ENCODE results near the gene PIAS4. TPM values are rescaled to one million over a fixed set of nuclear protein-coding genes. Genes with fewer than 3 reads are reported as not detected.
"Not testable (repeated sequence)": the region's sequence is repeated elsewhere in the genome, so short reads cannot be mapped to it uniquely, and the experiment has no call there.

PIAS4 gene
- total RNA-seq, 1 donor from 2014 or later: 22.2 TPM

DNA sequence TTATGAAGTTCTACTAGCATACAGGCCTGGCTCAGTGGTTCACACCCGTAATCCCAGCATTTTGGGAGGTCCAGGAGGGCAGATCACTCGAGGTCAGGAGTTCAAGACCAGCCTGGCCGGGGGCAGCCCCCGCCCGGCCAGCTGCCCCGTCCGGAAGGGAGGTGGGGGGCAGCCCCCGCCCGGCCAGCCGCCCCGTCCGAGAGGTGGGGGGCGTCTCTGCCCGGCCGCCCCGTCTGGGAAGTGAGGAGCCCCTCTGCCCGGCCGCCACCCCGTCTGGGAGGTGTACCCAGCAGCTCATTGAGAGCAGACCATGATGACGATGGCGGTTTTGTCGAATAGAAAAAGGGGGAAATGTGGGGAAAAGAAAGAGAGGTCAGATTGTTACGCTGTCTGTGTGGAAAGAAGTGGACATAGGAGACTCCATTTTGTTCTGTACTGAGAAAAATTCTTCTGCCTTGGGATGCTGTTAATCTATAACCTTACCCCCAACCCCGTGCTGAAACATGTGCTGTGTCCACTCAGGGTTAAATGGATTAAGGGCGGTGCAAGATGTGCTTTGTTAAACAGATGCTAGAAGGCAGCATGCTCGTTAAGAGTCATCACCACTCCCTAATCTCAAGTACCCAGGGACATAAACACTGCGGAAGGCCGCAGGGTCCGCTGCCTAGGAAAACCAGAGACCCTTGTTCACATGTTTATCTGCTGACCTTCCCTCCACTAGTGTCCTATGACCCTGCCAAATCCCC, 8.7 kb upstream of the PIAS4 start:
- DNase-seq (ENCODE audit: low read depth): not testable (repeated sequence)

GRCh38 chr19:4000798-4001197, 6.7 kb upstream of the PIAS4 start:
- DNase-seq (ENCODE audit: low read depth): not testable (repeated sequence)

- DNase-seq (ENCODE audit: low read depth): not testable (repeated sequence)
Observed at GRCh38 chr19:4005436-4005835, 2.1 kb upstream of the PIAS4 start.

DNA sequence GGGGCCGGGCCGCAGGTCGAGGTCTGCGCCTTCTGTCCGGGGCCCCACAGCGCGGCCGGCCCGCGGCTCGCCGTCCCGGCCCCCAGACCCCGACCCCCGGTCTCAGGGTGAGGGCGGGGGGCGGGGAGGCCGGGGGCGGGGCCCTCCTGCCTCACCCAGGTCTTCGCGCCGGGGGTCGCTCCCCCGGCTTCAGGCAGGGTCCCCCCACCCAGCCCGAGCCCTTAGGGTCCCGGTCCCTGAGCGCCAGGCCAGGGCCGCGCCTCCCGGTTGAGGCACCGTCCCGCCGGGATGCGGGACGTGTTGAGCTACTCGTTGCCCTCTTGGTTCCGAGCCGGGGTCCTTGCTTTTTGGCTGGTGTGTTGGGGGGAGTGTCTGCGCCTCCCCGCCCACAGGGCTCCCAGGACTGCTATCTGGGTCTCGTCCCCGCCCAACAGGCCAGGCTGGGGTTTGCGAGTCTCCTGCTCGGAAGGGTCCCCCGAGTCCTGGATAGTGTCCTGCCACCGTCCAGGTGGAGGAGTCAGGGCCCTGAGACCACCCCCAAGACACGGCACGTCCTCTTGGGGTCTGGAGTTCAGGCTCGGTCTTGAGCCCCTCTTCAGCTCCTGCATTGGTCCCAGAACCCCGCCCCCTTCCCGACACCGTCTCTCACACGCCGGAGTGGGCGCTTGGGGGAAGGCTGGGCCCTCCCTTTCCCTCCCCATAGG, 452 bp downstream of the PIAS4 start:
- peak; percentile 12 for DNase-seq (ENCODE audit: low read depth)

DNA sequence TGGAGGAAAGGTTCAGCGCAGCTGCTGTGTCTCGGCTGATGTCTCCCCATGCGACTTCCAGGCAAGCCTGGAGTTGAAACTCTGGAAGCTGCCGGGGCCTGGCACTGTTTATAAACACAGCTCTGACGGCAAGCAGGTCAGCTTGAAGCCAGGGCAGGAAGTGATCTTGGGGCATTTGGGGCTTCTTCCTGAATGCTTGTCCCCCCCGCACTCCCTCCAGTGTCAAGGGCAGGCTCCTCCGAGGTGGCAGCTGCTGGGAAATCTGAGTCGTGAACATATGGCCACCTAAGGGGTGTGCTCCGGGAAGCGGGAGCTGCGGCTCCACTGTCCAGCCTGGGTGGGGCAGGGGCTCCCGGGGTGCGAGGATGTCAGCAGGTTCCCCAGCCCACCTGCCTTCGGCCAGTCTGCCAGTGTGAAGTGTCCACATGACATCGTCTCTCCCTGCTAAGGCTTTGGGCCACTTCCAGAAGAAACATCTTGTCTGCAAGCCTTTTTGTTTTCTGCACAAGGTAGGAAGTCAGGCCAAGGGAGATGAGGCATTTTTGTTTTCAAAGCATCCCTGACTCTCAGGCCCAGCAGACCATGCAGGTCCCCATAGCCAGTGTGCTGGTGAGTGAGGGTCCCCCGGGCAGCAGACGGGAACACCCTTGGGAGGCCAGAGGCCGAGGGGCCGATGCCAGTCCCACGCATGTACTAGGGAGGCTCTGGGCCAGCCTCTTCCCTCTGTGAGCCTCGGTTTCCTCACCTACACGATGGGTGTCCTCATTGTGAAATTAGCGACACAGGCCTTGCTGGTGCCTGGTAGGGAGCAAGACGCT, 2.7 kb downstream of the PIAS4 start:
- peak; percentile 47 for DNase-seq (ENCODE audit: low read depth)

DNA sequence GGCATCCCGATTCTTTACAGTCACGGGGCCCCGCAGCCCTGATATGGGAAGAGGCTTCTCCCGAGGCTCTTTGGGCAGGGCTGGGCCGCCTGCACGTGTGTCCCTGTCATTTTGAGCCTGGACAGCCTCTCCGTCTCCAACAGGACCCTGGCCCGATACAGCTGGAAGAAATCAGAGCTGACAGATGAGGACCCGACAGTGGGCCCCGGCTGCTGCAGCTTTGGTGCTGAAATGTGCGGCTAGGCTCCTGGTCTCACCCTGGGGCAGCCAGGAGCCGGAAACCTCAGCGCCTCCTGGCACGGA, 3.2 kb downstream of the PIAS4 start:
- DNase-seq (ENCODE audit: low read depth): no peak

GRCh38 chr19:4011430-4011829, 3.9 kb downstream of the PIAS4 start:
- not testable (repeated sequence) for DNase-seq (ENCODE audit: low read depth)

- no peak for DNase-seq (ENCODE audit: low read depth)
Observed at GRCh38 chr19:4012092-4012974, 4.8 kb downstream of the PIAS4 start.

- no peak for DNase-seq (ENCODE audit: low read depth)
Observed at GRCh38 chr19:4012975-4013634, 5.6 kb downstream of the PIAS4 start.

DNA sequence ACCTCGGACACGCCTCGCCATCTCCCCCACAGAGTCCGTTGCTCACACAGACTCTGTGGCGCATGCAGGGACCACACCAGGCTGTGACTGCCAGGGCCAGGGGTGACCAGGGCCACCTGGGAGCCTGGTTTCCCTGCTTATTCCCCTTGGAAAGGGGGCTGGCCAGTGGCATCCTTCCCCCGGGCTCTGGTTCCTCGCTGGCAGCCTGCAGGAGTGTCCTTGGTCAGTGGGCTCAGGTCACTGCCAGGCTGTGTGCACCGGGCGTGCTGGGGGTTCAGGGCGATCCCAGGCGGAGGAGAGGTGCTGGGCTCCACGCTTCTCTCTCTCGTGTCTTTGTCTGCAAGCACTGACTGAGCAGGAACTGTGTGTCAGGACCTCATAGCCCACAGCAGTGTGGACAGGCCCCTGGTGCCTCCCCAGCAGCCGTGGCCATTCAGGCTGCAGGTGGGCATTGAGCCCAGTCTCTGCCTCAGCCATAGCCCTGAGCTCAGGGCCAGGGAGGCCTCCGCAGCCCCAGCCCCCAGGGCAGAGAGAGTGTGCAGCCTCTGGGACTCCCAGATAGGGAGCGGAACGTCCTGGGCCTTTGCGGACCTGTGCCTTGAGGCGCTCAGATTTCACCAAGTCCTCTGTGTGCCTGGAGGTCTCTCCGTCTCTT, 6.5 kb downstream of the PIAS4 start:
- DNase-seq (ENCODE audit: low read depth): no peak

- no peak for DNase-seq (ENCODE audit: low read depth)
Observed at GRCh38 chr19:4014541-4015491, 7.3 kb downstream of the PIAS4 start.

- DNase-seq (ENCODE audit: low read depth): no peak
Observed at GRCh38 chr19:4015705-4016402, 8.3 kb downstream of the PIAS4 start.

DNA sequence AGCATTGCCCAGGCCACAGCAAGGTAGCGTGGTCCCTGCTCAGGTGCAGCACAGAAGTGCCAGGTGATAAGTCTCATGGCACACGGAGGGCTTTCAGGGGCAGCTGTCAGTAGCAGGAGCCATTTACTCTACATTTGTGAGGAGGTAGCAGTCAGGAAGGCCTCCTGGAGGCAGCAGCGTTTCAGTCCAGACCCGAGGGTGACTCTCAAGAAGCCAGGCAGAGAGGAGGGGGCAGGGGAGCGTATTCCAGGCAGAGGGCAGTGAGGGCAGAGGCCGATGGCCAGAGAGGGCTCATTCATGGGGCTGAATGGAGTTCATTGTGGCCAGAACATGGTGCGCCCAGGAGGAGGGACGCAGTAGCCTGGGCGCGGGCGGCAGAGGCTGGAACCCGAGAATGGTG, 8.9 kb downstream of the PIAS4 start:
- no peak for DNase-seq (ENCODE audit: low read depth)

GRCh38 chr19:4016903-4017638, 9.5 kb downstream of the PIAS4 start:
- DNase-seq (ENCODE audit: low read depth): no peak

DNA sequence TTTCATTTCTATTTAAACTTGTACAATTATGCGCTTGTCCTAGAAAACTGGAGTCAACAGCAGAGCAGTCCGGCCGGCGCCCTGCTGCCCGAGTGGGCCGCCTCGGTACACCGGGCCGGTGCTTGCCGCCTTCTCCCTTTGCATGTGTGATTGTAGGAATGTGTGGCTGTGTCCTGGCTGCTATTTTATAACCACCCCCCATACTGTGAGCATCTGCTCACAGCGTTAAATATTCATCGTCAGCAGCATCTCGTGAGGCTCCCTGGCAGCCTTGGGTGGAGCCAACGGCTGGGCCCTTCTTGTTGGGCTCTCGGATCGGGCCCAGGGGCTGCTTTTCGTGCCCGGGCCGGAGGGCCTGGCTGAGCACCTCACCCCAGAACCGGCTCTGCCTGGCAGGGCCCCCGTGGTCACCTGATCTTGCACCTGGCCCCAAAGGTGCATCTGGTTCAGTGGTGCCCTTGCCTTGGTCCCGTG, 10.6 kb downstream of the PIAS4 start:
- no peak for DNase-seq (ENCODE audit: low read depth)

DNA sequence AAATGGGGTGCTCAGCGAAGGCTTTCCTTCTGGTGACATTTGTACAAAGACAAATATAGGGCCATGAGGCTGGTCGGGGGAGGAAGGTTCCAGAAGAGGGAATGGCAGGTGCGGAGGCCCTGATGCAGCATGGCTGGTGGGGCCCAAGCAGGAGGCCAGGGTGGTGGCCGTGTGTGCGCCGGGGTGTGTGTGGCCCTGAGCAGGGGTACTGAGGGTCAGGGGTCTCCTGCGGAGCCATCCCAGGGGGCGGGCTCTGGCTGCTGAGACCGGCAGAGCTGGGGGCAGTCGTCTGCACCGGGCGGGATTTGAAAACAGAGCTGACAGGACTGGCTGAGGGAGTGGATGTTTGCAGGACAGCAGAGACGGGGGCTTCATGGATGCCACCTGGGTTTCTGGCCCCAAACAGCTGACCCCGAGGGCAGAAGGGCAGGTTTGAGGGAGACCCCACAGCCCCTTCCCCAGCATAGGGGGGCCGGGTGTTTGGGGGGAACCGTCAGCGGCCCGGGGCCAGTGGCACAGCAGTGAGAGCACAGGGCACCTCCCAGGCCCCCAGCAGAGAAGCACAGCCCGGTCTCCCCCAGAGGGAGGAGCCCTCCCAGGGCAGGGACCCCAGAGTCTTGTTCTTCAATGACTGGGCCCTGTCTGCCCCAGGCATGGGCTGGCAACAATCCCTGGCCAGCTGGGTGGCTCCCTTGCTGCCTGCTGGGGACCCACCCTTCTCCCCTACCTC, 11.4 kb downstream of the PIAS4 start:
- no peak for DNase-seq (ENCODE audit: low read depth)

- no peak for DNase-seq (ENCODE audit: low read depth)
Observed at GRCh38 chr19:4019578-4019977, 12.0 kb downstream of the PIAS4 start.

Measured in myocyte (in vitro differentiated cells).